Heart left ventricle (tissue), 13 donors: ENCODE data around the gene PANX2.

Experiments
- POLR2A ChIP-seq, 2 donors: fragments of 450-650 bp; IDR thresholded peaks; one replicate each; pipeline ENCODE4 v1.6.1; 2017; ENCODE audit warnings: antibody characterized with exemption in 2 of 2, mild to moderate bottlenecking in 2 of 2, moderate library complexity in 2 of 2
- TF ChIP-seq, protein P1 (sequence below), 12 donors: fragments of 200-600 bp; sonication (generic) in 4 of 12; IDR thresholded peaks; one replicate each; pipeline versions ENCODE4 v1.5.0 to v1.8.0; 2018 to 2022; ENCODE audit warnings: antibody characterized with exemption in 12 of 12, mild to moderate bottlenecking in 5 of 12
- donor health status: ischemic (EF 13 %, LVEDD 7.1; RV severe dilation, severe dysfunction).
- donor health status: DM: no; HTN: yes; CAD: no.
- donor health status: DM: no; HTN: no; CAD: no.
- donor health status: ischemic (EF 25% LVEDD 6.9; RV normal size, moderate dysfunction).
- donor health status: ischemic (EF 25% LVEDD 5.7; RV mildly dilated, moderate dysfunction).
- donor health status: ischemic (EF 35%, LVEDD 5.7; RV mildly dilated, moderate dysfunction).
- donor health status: nonischemic (EF 11% LVEDD 7.7; RV severe dilation, severe dysfunction).
- donor health status: DM: yes; HTN: yes; CAD: no.
- donor health status: PGD.
- donor health status: ischemic (EF 29% LVEDD 5.4; RV normal size, mild dysfunction).
- donor health status: nonischemic (EF 23%, LVEDD 6.1; RV moderate dilation, normal function).

DNA sequence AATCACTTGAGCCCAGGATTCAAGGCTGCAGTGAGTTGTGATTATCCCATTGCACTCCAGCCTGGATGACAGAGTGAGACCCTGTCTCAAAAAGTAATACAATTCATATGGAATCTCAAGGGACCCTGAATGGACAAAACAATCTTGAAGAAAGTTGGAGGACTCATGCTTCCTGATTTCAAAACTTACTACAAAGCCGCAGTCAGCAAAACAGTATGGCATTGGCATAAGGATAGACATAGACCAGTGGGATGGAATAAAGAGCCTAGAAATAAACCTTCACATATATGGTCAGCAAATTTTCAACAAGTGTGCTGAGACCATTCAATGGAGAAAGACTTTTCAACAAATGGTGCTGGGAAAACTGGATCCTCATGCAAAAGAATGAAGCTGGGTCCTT is 32.8 kb downstream of the PANX2 start:
- TF ChIP-seq, protein P1, sequence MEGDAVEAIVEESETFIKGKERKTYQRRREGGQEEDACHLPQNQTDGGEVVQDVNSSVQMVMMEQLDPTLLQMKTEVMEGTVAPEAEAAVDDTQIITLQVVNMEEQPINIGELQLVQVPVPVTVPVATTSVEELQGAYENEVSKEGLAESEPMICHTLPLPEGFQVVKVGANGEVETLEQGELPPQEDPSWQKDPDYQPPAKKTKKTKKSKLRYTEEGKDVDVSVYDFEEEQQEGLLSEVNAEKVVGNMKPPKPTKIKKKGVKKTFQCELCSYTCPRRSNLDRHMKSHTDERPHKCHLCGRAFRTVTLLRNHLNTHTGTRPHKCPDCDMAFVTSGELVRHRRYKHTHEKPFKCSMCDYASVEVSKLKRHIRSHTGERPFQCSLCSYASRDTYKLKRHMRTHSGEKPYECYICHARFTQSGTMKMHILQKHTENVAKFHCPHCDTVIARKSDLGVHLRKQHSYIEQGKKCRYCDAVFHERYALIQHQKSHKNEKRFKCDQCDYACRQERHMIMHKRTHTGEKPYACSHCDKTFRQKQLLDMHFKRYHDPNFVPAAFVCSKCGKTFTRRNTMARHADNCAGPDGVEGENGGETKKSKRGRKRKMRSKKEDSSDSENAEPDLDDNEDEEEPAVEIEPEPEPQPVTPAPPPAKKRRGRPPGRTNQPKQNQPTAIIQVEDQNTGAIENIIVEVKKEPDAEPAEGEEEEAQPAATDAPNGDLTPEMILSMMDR (IDR thresholded peaks at IDR 0.05), result no peak
- no peak for TF ChIP-seq POLR2A (IDR thresholded peaks at IDR 0.05)
